Naive thymus-derived CD4-positive, alpha-beta T cell (primary cell): ENCODE results near the gene HIGD2A. TPM values are rescaled to one million over a fixed set of nuclear protein-coding genes. Genes with fewer than 3 reads are reported as not detected.

ENCODE experiments used
- ATAC-seq: fragments of 150-1000 bp; cut with Tn5 transposase; 2 replicates; pipeline ENCODE4 v1.10.0; 2021; ENCODE audit warnings: mild to moderate bottlenecking, moderate library complexity
- CTCF ChIA-PET: fragments of 350-600 bp; sonication (Branson Sonifier 250); formaldehyde crosslinking; loops from one replicate; lab custom pipeline; 2021; ENCODE audit warnings: antibody characterized with exemption; lab: Charles Lee
- POLR2A ChIA-PET: fragments of 350-600 bp; sonication (Branson Sonifier 250); formaldehyde crosslinking; loops from one replicate; lab custom pipeline; 2021; ENCODE audit warnings: antibody characterized with exemption, inconsistent platforms; lab: Charles Lee
- DNase-seq, 9 donors: peaks; one replicate each; pipeline versions ENCODE4 v3.0.0 to v3.0.0-alpha.2; 2020 to 2022; ENCODE audit warnings: mixed read lengths in 1 of 9
- H3K27ac ChIP-seq: one replicate; pipeline ENCODE4 v1.7.0; 2013; ENCODE audit warnings: mild to moderate bottlenecking, low read depth, low read length, moderate library complexity
- H3K27me3 ChIP-seq, 2 donors: one replicate each; pipeline ENCODE4 v1.7.0; 2013; ENCODE audit warnings: low read length in 2 of 2, mild to moderate bottlenecking in 2 of 2, moderate library complexity in 2 of 2; ENCODE audit not compliant: control insufficient read depth in 2 of 2, insufficient read depth in 2 of 2
- H3K36me3 ChIP-seq, 3 experiments: 1 replicate in 2 of 3; 2 replicates in 1 of 3; pipeline ENCODE4 v1.7.0; 2013; ENCODE audit warnings: low read length in 3 of 3, mild to moderate bottlenecking in 3 of 3, moderate library complexity in 1 of 3; ENCODE audit not compliant: insufficient read depth in 3 of 3, control insufficient read depth in 2 of 3
- H3K4me1 ChIP-seq, 2 donors: one replicate each; pipeline ENCODE4 v1.7.0; 2013; ENCODE audit warnings: low read length in 2 of 2, mild to moderate bottlenecking in 2 of 2, moderate library complexity in 1 of 2; ENCODE audit not compliant: control insufficient read depth in 2 of 2, insufficient read depth in 2 of 2
- H3K4me3 ChIP-seq: 2 replicates; pipeline ENCODE4 v1.7.0; 2013; ENCODE audit warnings: mild to moderate bottlenecking, low read length
- H3K9me3 ChIP-seq, 3 experiments: 1 replicate in 2 of 3; 2 replicates in 1 of 3; pipeline ENCODE4 v1.7.0; 2013; ENCODE audit warnings: low read length in 3 of 3; ENCODE audit not compliant: control insufficient read depth in 2 of 3
- H3K27ac Mint-ChIP-seq, 9 donors: one replicate each; pipeline ENCODE4 v1.8.0; 2020 to 2022; ENCODE audit warnings: mixed read lengths in 9 of 9, mild to moderate bottlenecking in 8 of 9, moderate library complexity in 5 of 9, inconsistent platforms in 2 of 9
- H3K27me3 Mint-ChIP-seq, 5 donors: one replicate each; pipeline ENCODE4 v1.8.0; 2021 to 2022; ENCODE audit warnings: mixed read lengths in 5 of 5, mild to moderate bottlenecking in 1 of 5
- H3K36me3 Mint-ChIP-seq, 5 donors: one replicate each; pipeline ENCODE4 v1.8.0; 2020 to 2022; ENCODE audit warnings: mixed read lengths in 5 of 5, mild to moderate bottlenecking in 3 of 5, inconsistent platforms in 1 of 5
- H3K4me1 Mint-ChIP-seq, 7 donors: one replicate each; pipeline ENCODE4 v1.8.0; 2020 to 2022; ENCODE audit warnings: mixed read lengths in 7 of 7, mild to moderate bottlenecking in 3 of 7, inconsistent platforms in 1 of 7
- H3K4me3 Mint-ChIP-seq, 10 donors: one replicate each; pipeline ENCODE4 v1.8.0; 2020 to 2022; ENCODE audit warnings: mild to moderate bottlenecking in 10 of 10, mixed read lengths in 10 of 10, moderate library complexity in 6 of 10, inconsistent platforms in 2 of 10
- H3K9me3 Mint-ChIP-seq, 11 donors: one replicate each; pipeline ENCODE4 v1.8.0; 2020 to 2022; ENCODE audit warnings: mixed read lengths in 11 of 11, mild to moderate bottlenecking in 4 of 11, inconsistent platforms in 1 of 11, moderate library complexity in 1 of 11
- intact Hi-C, 2 donors: fragments of 100-400 bp; cut with micrococcal nuclease; formaldehyde crosslinking; loops; one replicate each; pipeline ENCODE4 v1.15.1; 2023
- polyA plus RNA-seq, 2 donors: library from polyadenylated mRNA; unstranded; fragments of 300-500 nt; fragmentation: Illumina TruSeq; gene quantifications; one replicate each; pipeline ENCODE4 v1.2.3, GENCODE V29; 2021
- total RNA-seq, 6 experiments: library from RNA in 5 of 6; stranded (reverse) in 5 of 6; gene quantifications; 1 replicate in 5 of 6; 2 replicates in 1 of 6; pipeline ENCODE4 v1.2.3 and lab custom pipeline; 2021 to 2026

HIGD2A gene, protein sequence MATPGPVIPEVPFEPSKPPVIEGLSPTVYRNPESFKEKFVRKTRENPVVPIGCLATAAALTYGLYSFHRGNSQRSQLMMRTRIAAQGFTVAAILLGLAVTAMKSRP
- total RNA-seq (100 to 1,000 TPM in 3 of 5 experiments, 10 to 100 TPM in 2; 86.8 to 124 (median 112) TPM), polyA plus RNA-seq (100 to 1,000 TPM; 223 to 282 TPM), total RNA-seq (lab: John Stamatoyannopoulos, UW) (37.8 reads per million, percentile 65 among the genes with 10 or more reads in this experiment)

DNA sequence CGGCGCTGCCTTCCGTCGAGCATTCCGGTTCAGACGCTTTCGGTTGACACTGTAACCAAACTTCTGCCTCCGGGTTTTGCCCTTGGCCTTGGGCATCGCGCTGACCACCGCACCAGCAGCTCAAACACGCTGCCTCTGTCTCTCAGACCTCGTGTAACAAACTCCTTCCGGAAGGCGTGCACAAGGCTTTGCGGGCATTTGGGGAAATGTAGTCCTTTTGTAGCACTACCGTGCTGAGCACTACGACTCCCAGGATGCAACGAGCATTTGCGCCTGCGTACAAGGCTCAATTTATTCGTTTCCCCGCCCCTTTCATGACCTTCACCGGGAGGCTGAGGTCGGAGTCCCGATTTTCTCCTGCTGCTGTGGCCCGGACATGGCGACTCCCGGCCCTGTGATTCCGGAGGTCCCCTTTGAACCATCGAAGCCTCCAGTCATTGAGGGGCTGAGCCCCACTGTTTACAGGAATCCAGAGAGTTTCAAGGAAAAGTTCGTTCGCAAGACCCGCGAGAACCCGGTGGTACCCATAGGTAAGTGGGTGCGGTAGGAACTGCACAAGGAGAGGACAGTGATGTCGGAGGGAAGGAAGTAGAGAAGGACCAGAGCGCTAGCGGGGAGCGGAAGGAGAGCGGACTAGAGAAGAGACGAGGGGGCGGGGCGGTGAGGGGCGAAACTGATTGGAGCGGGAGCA lies at the start of gene HIGD2A, which contains the start of gene NOP16:
TSS of gene HIGD2A (plus strand) at position 308 of the 691 bp plus-strand sequence. CDS start at position 377, 69 bp downstream.
TSS of gene NOP16 (minus strand) at position 155 of the 691 bp plus-strand sequence. CDS start at position 96, 59 bp downstream.
- Histone ChIP-seq H3K36me3 (peaks cover 0 to 43% (median 5%) of the 10 kb centered on the region in 3 experiments), H3K4me3 (peak within 1 kb of the TSS; percentile 95), H3K9me3 (no peaks in the 10 kb centered on the region), H3K27ac (peak within 1 kb of the TSS; percentile 93), H3K27me3 (no peaks in the 10 kb centered on the region), H3K4me1 (peaks cover 18% of the 10 kb centered on the region in 2 donors)
- ATAC-seq, result peak; percentile 95
- intact Hi-C loops, result loop anchor here (1.0 to 10.0 kb wide), 11 partner anchors 23 to 962 kb away; partner anchors contain the start of genes ARL10 (in 2 of the 2), CLTB (in 2 of the 2), FAF2 (in 2 of the 2) and KIAA1191 (in 2 of the 2)
- Mint-ChIP-seq H3K9me3 (peaks cover 0 to 1% (median 0%) of the 10 kb centered on the region in 11 donors), H3K27me3 (no peaks in the 10 kb centered on the region), H3K4me3 (peak within 1 kb of the TSS; percentile 94 to 100 (median 99)), H3K4me1 (peaks cover 14 to 42% (median 35%) of the 10 kb centered on the region in 7 donors), H3K36me3 (peaks cover 3 to 19% (median 5%) of the 10 kb centered on the region in 5 donors), H3K27ac (peak within 1 kb of the TSS; percentile 91 to 100 (median 99))
- ChIA-PET POLR2A (interaction anchor here (0.9 to 4.8 kb wide), 6 partner anchors 20 to 149 kb away, joined by 3 to 53 read pairs (median 5); partner anchors contain the start of genes KIAA1191 and RNF44), CTCF (interaction anchor here (0.7 to 1.3 kb wide), 2 partner anchors 28 to 147 kb away, joined by 3 to 4 read pairs; no protein-coding TSS in a partner anchor)
- DNase-seq, result peak; percentile 89 to 99 (median 98)

DNA sequence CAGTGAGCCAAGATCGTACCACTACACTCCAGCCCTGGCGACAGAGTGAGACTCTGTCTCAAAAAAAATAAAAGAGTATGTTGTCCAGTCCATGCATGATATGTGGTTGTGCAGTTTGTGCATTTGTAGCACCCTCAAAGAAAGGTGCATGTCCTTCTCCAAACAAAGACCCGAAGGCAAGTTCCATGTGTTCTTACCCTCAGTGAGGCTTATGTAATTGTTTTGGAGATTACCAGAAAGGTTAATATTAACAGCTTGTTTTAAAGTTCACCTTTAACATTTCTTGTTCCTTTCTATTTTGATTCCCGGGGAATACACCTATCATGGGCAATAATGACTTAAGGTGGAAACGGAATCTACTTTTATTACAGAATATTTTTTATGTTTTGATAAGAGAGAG lies 49.2 kb upstream of the HIGD2A start:
- POLR2A ChIA-PET, result no interaction called here
- ATAC-seq, result no peak

DNA sequence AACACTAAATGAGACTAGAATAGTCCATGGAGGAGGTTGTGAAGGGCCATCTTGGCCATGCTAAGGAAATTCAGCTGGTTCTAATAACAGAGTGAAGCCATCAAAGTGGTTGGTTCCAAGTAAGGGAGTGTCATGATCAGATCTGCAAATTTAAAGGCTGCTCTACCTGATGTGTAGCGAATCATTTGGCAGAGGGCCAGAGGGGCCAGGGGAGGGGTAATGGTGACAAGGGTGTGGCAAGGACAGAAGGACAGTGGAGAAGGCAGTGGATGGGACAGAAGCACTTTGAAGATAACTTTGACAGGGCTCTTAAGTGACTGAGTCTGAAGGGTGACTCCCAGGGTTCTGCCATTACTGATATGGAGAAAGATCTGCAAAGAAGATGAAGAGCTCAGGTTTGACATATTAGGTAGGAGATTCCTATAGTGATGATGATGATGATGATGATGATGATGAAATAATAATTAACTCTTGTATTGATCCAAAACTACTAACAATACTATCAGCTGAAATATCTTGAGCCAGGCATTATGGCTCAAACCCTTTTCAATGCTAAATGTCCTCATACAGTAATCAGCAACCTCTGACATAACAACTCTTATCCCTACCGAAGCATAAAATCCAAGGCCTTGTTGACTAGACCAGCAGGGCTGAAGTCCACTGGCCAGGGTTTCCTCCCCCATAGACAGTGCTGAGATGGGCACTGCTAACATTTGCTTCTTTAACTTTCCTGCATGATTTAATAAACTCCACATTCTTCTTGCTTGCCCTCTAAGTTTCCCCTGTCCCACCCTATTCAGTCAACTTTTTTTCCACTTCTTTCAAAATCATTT lies 47.0 kb upstream of the HIGD2A start:
- POLR2A ChIA-PET, result no interaction called here
- no peak for DNase-seq
- peak overlapping the region in 8 of 9 donors; percentile 5 to 72 (median 50) for H3K27ac Mint-ChIP-seq
- H3K4me3 Mint-ChIP-seq, result no peak overlapping the region
- intact Hi-C loops, result no loop called here
- H3K4me3 ChIP-seq, result no peak overlapping the region
- no peaks in the 10 kb centered on the region for H3K9me3 Mint-ChIP-seq
- no peaks in the 10 kb centered on the region for H3K27me3 Mint-ChIP-seq
- ATAC-seq, result no peak
- H3K9me3 ChIP-seq, result no peaks in the 10 kb centered on the region
- CTCF ChIA-PET, result no interaction called here
- H3K36me3 ChIP-seq, result peaks cover 5 to 40% (median 8%) of the 10 kb centered on the region in 3 experiments
- no peaks in the 10 kb centered on the region for H3K27me3 ChIP-seq
- H3K4me1 ChIP-seq, result no peaks in the 10 kb centered on the region
- no peaks in the 10 kb centered on the region for H3K4me1 Mint-ChIP-seq
- H3K36me3 Mint-ChIP-seq, result peaks cover 6 to 50% (median 13%) of the 10 kb centered on the region in 5 donors
- no peak overlapping the region for H3K27ac ChIP-seq

More for the DNA sequence above, 49.2 kb upstream of the HIGD2A start:
- Histone ChIP-seq H3K36me3 (peaks cover 0 to 24% (median 5%) of the 10 kb centered on the region in 3 experiments), H3K4me3 (no peak overlapping the region), H3K9me3 (peaks cover 0 to 3% (median 0%) of the 10 kb centered on the region in 3 experiments), H3K27me3 (no peaks in the 10 kb centered on the region), H3K27ac (no peak overlapping the region), H3K4me1 (no peaks in the 10 kb centered on the region)
- intact Hi-C loops, result no loop called here
- no peaks in the 10 kb centered on the region for H3K4me1 Mint-ChIP-seq
- H3K36me3 Mint-ChIP-seq, result peaks cover 9 to 43% (median 22%) of the 10 kb centered on the region in 5 donors
- no peak overlapping the region for H3K4me3 Mint-ChIP-seq
- H3K27me3 Mint-ChIP-seq, result no peaks in the 10 kb centered on the region
- CTCF ChIA-PET, result no interaction called here
- H3K9me3 Mint-ChIP-seq, result peaks cover 0 to 5% (median under 1%) of the 10 kb centered on the region in 11 donors
- H3K27ac Mint-ChIP-seq, result peak overlapping the region in 1 of 9 donors; percentile 46
- no peak for DNase-seq

DNA sequence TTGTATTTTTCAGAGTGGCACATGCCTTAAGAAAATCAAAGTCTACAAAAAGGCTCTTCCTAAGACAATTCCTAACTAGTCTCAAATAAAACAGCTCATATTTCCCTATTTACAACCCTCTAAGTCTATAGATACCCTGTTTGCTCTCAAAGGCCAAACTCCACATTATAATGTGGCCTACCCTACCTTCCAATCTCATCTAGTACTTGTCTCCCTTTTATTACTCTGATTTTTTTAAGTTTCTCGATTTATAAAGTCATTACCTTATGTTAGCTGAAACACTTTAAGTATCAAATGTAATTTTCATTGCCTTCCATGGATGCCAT lies 46.4 kb upstream of the HIGD2A start:
- Histone ChIP-seq H3K27ac (no peak overlapping the region), H3K4me1 (no peaks in the 10 kb centered on the region), H3K4me3 (no peak overlapping the region), H3K36me3 (peaks cover 0 to 41% (median 11%) of the 10 kb centered on the region in 3 experiments), H3K9me3 (no peaks in the 10 kb centered on the region), H3K27me3 (no peaks in the 10 kb centered on the region)
- ChIA-PET CTCF (no interaction called here), POLR2A (no interaction called here)
- no peaks in the 10 kb centered on the region for H3K27me3 Mint-ChIP-seq
- H3K4me1 Mint-ChIP-seq, result no peaks in the 10 kb centered on the region
- H3K4me3 Mint-ChIP-seq, result no peak overlapping the region
- H3K27ac Mint-ChIP-seq, result peak overlapping the region in 8 of 9 donors; percentile 5 to 63 (median 39)
- H3K36me3 Mint-ChIP-seq, result peaks cover 4 to 47% (median 7%) of the 10 kb centered on the region in 5 donors
- DNase-seq (no peak), ATAC-seq (no peak)
- intact Hi-C loops, result no loop called here
- H3K9me3 Mint-ChIP-seq, result no peaks in the 10 kb centered on the region

DNA sequence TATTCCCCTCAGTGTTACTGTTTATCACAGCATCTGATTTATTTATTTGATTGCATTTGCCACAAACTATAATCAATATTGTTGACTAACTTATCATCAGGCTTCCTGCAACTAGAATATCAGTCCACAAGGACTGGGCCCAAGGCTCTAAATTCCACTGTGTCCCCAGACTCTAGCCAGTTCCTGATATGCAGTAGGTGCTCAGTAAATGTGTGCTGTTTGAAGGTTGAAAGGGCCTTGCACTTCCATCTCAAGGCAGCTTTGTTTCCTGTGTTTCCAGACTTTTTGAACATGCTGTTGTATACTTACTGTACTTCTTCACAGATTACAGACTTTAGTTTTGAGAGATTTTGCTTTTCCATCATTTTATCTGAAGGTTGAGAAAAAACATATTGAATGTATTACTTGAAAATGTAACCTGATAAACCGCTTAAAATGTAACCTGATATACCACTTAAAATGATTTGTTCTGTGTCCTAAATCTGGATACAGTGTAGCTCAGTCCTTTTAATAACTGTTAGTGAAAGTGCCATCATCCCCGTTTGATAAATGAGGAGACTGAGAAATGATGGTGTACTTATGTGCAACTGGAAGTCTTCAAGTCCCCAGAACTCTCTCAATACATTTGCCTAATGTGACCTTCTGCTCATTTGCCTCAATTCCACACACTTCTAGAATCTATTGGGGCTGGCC lies 45.6 kb upstream of the HIGD2A start:
- peaks cover 0 to 41% (median 17%) of the 10 kb centered on the region in 3 experiments for H3K36me3 ChIP-seq
- Mint-ChIP-seq H3K27me3 (no peaks in the 10 kb centered on the region), H3K27ac (peak overlapping the region in 6 of 9 donors; percentile 15 to 75 (median 54)), H3K4me3 (no peak overlapping the region), H3K36me3 (peaks cover 2 to 46% (median 6%) of the 10 kb centered on the region in 5 donors), H3K9me3 (no peaks in the 10 kb centered on the region), H3K4me1 (no peaks in the 10 kb centered on the region)
- H3K4me1 ChIP-seq, result no peaks in the 10 kb centered on the region
- DNase-seq, result no peak
- no peaks in the 10 kb centered on the region for H3K9me3 ChIP-seq
- no peaks in the 10 kb centered on the region for H3K27me3 ChIP-seq
- ATAC-seq, result no peak
- H3K27ac ChIP-seq, result no peak overlapping the region
- CTCF ChIA-PET, result no interaction called here
- intact Hi-C loops, result no loop called here
- H3K4me3 ChIP-seq, result no peak overlapping the region
- POLR2A ChIA-PET, result no interaction called here
